K562 (cell line): ENCODE results near the gene FBXL4. TPM values are rescaled to one million over a fixed set of nuclear protein-coding genes. Genes with fewer than 3 reads are reported as not detected.

Source experiments
- HDAC1 ChIP-seq, 2 experiments: fragments of 450-650 bp; IDR thresholded peaks; 2 replicates each; pipeline ENCODE4 v1.6.1; 2016 to 2017; ENCODE audit warnings: inconsistent platforms in 1 of 2, mild to moderate bottlenecking in 1 of 2, moderate library complexity in 1 of 2
- HNRNPUL1 ChIP-seq: fragments of 200-400 bp; formaldehyde crosslinking; IDR thresholded peaks from 2 replicates; pipeline ENCODE4 v1.6.1; 2017; ENCODE audit warnings: low read length
- HSF4 ChIP-seq: fragments of 250-450 bp; sonication (Bioruptor Pico); IDR thresholded peaks from 2 replicates; pipeline ENCODE4 v2.1.2; 2022; ENCODE audit warnings: mild to moderate bottlenecking, moderate library complexity, borderline replicate concordance
- MCM2 ChIP-seq: fragments of 450-650 bp; IDR thresholded peaks from 2 replicates; pipeline ENCODE4 v1.6.1; 2017; ENCODE audit warnings: low read depth, mild to moderate bottlenecking
- MCM5 ChIP-seq: fragments of 450-650 bp; IDR thresholded peaks from 2 replicates; pipeline ENCODE4 v1.6.1; 2016; ENCODE audit warnings: low read depth
- OTX1 ChIP-seq: fragments of 450-650 bp; formaldehyde crosslinking; IDR thresholded peaks from 2 replicates; pipeline ENCODE4 v1.4.0; 2022; ENCODE audit warnings: mild to moderate bottlenecking
- PHF8 ChIP-seq: fragments of 200-600 bp; sonication (generic); IDR thresholded peaks from 2 replicates; pipeline ENCODE4 v1.6.1; 2012; ENCODE audit warnings: mixed run types, mild to moderate bottlenecking, inconsistent platforms, low read length, moderate library complexity, borderline replicate concordance
- RNF2 ChIP-seq: sonication (generic); IDR thresholded peaks from 2 replicates; pipeline ENCODE4 v1.6.1; 2016
- polyA plus RNA-seq, 8 experiments: library from polyadenylated mRNA; depleted of rRNA in 4 of 8; stranded (reverse) in 5 of 8; unstranded in 3 of 8; fragments of >200 nt; fragmentation: Nextera tagmentation in 2 of 8; fragmentation: Illumina TruSeq in 1 of 8; extraction: Ambion mirVana in 2 of 8; extraction: Trizol in 1 of 8; gene quantifications; 2 replicates each; pipeline versions ENCODE4 v1.2.1 to v1.2.3, GENCODE V29; 2011 to 2014; ENCODE audit warnings: inconsistent platforms in 1 of 8, missing spikeins in 1 of 8
- total RNA-seq, 7 experiments: library from RNA; depleted of rRNA in 6 of 7; stranded (reverse); fragments of >200 nt in 6 of 7; fragmentation: Illumina TruSeq in 2 of 7; extraction: Trizol in 2 of 7; gene quantifications; 2 replicates each; pipeline versions ENCODE4 v1.2.1 to v1.2.3, GENCODE V29; 2011 to 2021; ENCODE audit warnings: low replicate concordance in 1 of 7
- TF ChIP-seq, protein P1 (sequence below): fragments of 450-650 bp; IDR thresholded peaks from 2 replicates; pipeline ENCODE4 v1.6.1; 2016; ENCODE audit warnings: low read depth, mild to moderate bottlenecking, moderate library complexity
- TF ChIP-seq, protein P2 (sequence below): fragments of 200-400 bp; formaldehyde crosslinking; IDR thresholded peaks from 2 replicates; pipeline ENCODE4 v1.6.1; 2017; ENCODE audit warnings: mild to moderate bottlenecking, low read depth, low read length, moderate library complexity
- TF ChIP-seq, protein P3 (sequence below): fragments of 200-600 bp; sonication (generic); IDR thresholded peaks from one replicate; pipeline ENCODE4 v1.6.1; 2012; ENCODE audit warnings: mild to moderate bottlenecking, low read depth, low read length, inconsistent platforms

The FBXL4 gene
- total and polyA plus RNA-seq, 9 of the 15 experiments (the other 6 are each of a cell fraction or from before 2014, with no cell fraction given): 4.2 to 23.1 (median 7.7) TPM

DNA sequence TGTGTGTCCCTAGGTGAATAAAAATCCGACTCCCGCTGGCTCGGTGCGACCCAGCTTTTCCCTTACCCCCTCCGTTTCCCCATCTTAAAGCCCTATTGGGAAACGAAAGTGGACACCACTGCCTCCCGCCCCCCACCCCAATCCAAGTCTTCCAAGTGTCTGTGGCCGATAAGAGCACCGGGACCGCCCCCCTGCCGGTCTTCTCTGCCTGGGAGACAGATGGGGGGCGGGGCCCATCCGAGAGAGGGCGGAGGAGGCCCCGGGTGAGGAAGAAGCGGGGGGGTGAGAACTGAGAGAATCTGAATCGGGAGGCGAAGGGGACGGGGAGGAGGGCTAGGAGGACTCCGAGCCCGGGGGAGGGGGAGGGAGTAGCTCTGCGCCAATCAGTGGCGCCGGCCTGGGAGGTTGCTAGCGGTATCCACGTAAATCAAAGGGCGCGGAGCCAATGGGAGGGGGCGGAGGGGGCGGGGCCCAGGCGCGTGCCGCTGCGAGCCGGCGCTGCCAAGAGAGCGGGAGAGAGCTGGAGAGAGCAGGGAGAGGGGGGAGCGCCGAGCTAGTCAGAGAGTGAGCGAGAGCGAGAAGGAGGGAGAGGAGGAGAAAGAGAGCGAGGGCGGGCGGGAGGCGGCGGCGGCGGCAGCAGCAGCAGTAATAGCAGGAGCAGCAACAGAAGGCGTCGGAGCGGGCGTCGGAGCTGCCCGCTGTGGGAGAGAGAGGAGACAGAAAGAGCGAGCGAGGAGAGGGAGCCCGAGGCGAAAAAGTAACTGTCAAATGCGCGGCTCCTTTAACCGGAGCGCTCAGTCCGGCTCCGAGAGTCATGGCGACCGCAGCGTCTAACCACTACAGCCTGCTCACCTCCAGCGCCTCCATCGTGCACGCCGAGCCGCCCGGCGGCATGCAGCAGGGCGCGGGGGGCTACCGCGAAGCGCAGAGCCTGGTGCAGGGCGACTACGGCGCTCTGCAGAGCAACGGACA lies 113.4 kb downstream of the FBXL4 start, which contains the start of gene POU3F2 (continued):
- TF ChIP-seq RNF2 (peak; percentile 38; the same call in 1 of the 2 replicates), OTX1 (CRISPR knock-in tag) (no peak), HNRNPUL1 (no peak), HDAC1 (IDR thresholded peaks at IDR 0.05) (peak in 1 of 2 experiments; percentile 56; a peak in 1 of 4 replicates), PHF8 (no peak), MCM5 (no peak), MCM2 (no peak), HSF4 (CRISPR knock-in tag) (no peak)
- TF ChIP-seq, protein P1, sequence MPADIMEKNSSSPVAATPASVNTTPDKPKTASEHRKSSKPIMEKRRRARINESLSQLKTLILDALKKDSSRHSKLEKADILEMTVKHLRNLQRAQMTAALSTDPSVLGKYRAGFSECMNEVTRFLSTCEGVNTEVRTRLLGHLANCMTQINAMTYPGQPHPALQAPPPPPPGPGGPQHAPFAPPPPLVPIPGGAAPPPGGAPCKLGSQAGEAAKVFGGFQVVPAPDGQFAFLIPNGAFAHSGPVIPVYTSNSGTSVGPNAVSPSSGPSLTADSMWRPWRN: peak; percentile 70
- TF ChIP-seq, protein P2, sequence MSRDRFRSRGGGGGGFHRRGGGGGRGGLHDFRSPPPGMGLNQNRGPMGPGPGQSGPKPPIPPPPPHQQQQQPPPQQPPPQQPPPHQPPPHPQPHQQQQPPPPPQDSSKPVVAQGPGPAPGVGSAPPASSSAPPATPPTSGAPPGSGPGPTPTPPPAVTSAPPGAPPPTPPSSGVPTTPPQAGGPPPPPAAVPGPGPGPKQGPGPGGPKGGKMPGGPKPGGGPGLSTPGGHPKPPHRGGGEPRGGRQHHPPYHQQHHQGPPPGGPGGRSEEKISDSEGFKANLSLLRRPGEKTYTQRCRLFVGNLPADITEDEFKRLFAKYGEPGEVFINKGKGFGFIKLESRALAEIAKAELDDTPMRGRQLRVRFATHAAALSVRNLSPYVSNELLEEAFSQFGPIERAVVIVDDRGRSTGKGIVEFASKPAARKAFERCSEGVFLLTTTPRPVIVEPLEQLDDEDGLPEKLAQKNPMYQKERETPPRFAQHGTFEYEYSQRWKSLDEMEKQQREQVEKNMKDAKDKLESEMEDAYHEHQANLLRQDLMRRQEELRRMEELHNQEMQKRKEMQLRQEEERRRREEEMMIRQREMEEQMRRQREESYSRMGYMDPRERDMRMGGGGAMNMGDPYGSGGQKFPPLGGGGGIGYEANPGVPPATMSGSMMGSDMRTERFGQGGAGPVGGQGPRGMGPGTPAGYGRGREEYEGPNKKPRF: no peak
- TF ChIP-seq, protein P3, sequence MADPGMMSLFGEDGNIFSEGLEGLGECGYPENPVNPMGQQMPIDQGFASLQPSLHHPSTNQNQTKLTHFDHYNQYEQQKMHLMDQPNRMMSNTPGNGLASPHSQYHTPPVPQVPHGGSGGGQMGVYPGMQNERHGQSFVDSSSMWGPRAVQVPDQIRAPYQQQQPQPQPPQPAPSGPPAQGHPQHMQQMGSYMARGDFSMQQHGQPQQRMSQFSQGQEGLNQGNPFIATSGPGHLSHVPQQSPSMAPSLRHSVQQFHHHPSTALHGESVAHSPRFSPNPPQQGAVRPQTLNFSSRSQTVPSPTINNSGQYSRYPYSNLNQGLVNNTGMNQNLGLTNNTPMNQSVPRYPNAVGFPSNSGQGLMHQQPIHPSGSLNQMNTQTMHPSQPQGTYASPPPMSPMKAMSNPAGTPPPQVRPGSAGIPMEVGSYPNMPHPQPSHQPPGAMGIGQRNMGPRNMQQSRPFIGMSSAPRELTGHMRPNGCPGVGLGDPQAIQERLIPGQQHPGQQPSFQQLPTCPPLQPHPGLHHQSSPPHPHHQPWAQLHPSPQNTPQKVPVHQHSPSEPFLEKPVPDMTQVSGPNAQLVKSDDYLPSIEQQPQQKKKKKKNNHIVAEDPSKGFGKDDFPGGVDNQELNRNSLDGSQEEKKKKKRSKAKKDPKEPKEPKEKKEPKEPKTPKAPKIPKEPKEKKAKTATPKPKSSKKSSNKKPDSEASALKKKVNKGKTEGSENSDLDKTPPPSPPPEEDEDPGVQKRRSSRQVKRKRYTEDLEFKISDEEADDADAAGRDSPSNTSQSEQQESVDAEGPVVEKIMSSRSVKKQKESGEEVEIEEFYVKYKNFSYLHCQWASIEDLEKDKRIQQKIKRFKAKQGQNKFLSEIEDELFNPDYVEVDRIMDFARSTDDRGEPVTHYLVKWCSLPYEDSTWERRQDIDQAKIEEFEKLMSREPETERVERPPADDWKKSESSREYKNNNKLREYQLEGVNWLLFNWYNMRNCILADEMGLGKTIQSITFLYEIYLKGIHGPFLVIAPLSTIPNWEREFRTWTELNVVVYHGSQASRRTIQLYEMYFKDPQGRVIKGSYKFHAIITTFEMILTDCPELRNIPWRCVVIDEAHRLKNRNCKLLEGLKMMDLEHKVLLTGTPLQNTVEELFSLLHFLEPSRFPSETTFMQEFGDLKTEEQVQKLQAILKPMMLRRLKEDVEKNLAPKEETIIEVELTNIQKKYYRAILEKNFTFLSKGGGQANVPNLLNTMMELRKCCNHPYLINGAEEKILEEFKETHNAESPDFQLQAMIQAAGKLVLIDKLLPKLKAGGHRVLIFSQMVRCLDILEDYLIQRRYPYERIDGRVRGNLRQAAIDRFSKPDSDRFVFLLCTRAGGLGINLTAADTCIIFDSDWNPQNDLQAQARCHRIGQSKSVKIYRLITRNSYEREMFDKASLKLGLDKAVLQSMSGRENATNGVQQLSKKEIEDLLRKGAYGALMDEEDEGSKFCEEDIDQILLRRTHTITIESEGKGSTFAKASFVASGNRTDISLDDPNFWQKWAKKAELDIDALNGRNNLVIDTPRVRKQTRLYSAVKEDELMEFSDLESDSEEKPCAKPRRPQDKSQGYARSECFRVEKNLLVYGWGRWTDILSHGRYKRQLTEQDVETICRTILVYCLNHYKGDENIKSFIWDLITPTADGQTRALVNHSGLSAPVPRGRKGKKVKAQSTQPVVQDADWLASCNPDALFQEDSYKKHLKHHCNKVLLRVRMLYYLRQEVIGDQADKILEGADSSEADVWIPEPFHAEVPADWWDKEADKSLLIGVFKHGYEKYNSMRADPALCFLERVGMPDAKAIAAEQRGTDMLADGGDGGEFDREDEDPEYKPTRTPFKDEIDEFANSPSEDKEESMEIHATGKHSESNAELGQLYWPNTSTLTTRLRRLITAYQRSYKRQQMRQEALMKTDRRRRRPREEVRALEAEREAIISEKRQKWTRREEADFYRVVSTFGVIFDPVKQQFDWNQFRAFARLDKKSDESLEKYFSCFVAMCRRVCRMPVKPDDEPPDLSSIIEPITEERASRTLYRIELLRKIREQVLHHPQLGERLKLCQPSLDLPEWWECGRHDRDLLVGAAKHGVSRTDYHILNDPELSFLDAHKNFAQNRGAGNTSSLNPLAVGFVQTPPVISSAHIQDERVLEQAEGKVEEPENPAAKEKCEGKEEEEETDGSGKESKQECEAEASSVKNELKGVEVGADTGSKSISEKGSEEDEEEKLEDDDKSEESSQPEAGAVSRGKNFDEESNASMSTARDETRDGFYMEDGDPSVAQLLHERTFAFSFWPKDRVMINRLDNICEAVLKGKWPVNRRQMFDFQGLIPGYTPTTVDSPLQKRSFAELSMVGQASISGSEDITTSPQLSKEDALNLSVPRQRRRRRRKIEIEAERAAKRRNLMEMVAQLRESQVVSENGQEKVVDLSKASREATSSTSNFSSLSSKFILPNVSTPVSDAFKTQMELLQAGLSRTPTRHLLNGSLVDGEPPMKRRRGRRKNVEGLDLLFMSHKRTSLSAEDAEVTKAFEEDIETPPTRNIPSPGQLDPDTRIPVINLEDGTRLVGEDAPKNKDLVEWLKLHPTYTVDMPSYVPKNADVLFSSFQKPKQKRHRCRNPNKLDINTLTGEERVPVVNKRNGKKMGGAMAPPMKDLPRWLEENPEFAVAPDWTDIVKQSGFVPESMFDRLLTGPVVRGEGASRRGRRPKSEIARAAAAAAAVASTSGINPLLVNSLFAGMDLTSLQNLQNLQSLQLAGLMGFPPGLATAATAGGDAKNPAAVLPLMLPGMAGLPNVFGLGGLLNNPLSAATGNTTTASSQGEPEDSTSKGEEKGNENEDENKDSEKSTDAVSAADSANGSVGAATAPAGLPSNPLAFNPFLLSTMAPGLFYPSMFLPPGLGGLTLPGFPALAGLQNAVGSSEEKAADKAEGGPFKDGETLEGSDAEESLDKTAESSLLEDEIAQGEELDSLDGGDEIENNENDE: no peak
